DOHH2 (cell line): ENCODE measurements around the gene OTOP3.

Experiments
- H3F3A ChIP-seq: fragments of 200-600 bp; sonication (generic), shearing (Covaris generic); 2 replicates; pipeline ENCODE4 v1.6.0; 2016; ENCODE audit warnings: antibody characterized with exemption, mild to moderate bottlenecking; ENCODE audit not compliant: control insufficient read depth, insufficient read depth
- H3K27ac ChIP-seq: fragments of 200-600 bp; sonication (generic); 2 replicates; pipeline ENCODE4 v1.5.1; 2014; ENCODE audit warnings: low read depth, mild to moderate bottlenecking, low read length, moderate library complexity
- H3K27me3 ChIP-seq: fragments of 200-600 bp; sonication (generic); 2 replicates; pipeline ENCODE4 v1.6.1; 2014; ENCODE audit warnings: mild to moderate bottlenecking, low read length, mixed read lengths; ENCODE audit not compliant: control insufficient read depth
- H3K36me3 ChIP-seq: fragments of 200-600 bp; sonication (generic); 2 replicates; pipeline ENCODE4 v1.6.1; 2014; ENCODE audit warnings: mild to moderate bottlenecking, low read length, moderate library complexity, mixed read lengths; ENCODE audit not compliant: control insufficient read depth
- H3K4me1 ChIP-seq: fragments of 200-600 bp; sonication (generic); 2 replicates; pipeline ENCODE4 v1.6.1; 2014; ENCODE audit warnings: mild to moderate bottlenecking, low read length, mixed read lengths; ENCODE audit not compliant: control insufficient read depth
- H3K4me2 ChIP-seq: fragments of 200-600 bp; sonication (generic); 2 replicates; pipeline ENCODE4 v1.6.0; 2014; ENCODE audit warnings: mild to moderate bottlenecking, low read length, moderate library complexity
- H3K4me3 ChIP-seq: fragments of 200-600 bp; sonication (generic); 2 replicates; pipeline ENCODE4 v1.5.1; 2014; ENCODE audit warnings: mild to moderate bottlenecking, low read length, mixed read lengths
- H3K79me2 ChIP-seq: fragments of 200-600 bp; sonication (generic); 2 replicates; pipeline ENCODE4 v1.6.1; 2014; ENCODE audit warnings: mild to moderate bottlenecking, low read length, mixed read lengths; ENCODE audit not compliant: control insufficient read depth
- H3K9me2 ChIP-seq: fragments of 200-600 bp; sonication (generic); replicated peaks from 2 replicates; pipeline ENCODE4 v1.6.1; 2014; ENCODE audit warnings: mild to moderate bottlenecking, low read length, mixed read lengths; ENCODE audit not compliant: control insufficient read depth
- H3K9me3 ChIP-seq: fragments of 200-600 bp; sonication (generic); 2 replicates; pipeline ENCODE4 v1.6.1; 2014; ENCODE audit warnings: antibody characterized with exemption, low read length, mixed read lengths; ENCODE audit not compliant: control insufficient read depth, insufficient read depth
- H4K20me1 ChIP-seq: fragments of 200-600 bp; sonication (generic); 2 replicates; pipeline ENCODE4 v1.6.0; 2014; ENCODE audit warnings: low read depth, mild to moderate bottlenecking, antibody characterized with exemption, low read length, moderate library complexity; ENCODE audit not compliant: control insufficient read depth, insufficient read depth
- EZH2phosphoT487 ChIP-seq: fragments of 200-600 bp; sonication (generic); IDR thresholded peaks from 2 replicates; pipeline ENCODE4 v1.6.1; 2017; ENCODE audit warnings: borderline replicate concordance, mild to moderate bottlenecking, antibody characterized with exemption, low read length, moderate library complexity, mixed read lengths
- TF ChIP-seq, protein P1 (sequence below): fragments of 200-600 bp; sonication (generic); IDR thresholded peaks from one replicate; pipeline ENCODE4 v1.5.1; 2014; ENCODE audit warnings: antibody characterized with exemption, mild to moderate bottlenecking, low read depth, low read length; ENCODE audit not compliant: poor library complexity, severe bottlenecking

OTOP3 gene

DNA sequence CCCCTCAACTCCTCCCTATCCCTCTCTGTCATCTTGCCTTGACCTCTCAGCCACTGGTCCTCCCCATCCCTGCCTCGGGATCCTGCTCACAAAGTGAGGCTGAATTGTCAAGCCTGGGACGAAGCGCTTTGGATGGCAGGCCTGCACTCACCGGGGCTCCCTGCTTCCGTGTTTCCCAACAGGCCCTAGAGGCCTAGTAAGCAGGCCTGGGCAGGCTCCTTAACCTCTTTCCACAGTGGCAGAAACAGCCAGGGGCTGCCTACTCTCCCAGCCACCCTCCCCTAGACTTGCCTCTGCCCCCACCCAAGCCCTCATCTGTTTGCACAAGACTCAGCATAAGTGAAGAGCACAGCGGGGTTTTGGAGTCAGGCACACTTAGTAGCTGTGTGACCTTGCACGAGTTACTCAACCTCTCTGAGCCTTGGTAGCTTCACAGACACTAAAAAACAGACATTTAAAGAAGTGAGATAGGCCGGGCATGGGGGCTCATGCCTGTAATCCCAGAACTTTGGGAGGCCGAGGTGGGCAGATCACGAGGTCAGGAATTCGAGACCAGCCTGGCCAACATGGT is 37.2 kb upstream of the OTOP3 start:
- no peaks in the 10 kb centered on the region for H3K4me1 ChIP-seq
- no peak overlapping the region for H3K27ac ChIP-seq
- H4K20me1 ChIP-seq: no peaks in the 10 kb centered on the region
- no peak overlapping the region for H3K4me2 ChIP-seq
- H3K36me3 ChIP-seq: no peaks in the 10 kb centered on the region
- TF ChIP-seq, protein P1, sequence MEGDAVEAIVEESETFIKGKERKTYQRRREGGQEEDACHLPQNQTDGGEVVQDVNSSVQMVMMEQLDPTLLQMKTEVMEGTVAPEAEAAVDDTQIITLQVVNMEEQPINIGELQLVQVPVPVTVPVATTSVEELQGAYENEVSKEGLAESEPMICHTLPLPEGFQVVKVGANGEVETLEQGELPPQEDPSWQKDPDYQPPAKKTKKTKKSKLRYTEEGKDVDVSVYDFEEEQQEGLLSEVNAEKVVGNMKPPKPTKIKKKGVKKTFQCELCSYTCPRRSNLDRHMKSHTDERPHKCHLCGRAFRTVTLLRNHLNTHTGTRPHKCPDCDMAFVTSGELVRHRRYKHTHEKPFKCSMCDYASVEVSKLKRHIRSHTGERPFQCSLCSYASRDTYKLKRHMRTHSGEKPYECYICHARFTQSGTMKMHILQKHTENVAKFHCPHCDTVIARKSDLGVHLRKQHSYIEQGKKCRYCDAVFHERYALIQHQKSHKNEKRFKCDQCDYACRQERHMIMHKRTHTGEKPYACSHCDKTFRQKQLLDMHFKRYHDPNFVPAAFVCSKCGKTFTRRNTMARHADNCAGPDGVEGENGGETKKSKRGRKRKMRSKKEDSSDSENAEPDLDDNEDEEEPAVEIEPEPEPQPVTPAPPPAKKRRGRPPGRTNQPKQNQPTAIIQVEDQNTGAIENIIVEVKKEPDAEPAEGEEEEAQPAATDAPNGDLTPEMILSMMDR: no peak
- no peak for TF ChIP-seq EZH2phosphoT487
- peaks cover 4% of the 10 kb centered on the region; the same call in 1 of the 2 replicates for H3K27me3 ChIP-seq
- H3K79me2 ChIP-seq: no peaks in the 10 kb centered on the region
- no peak overlapping the region for H3K4me3 ChIP-seq
- no peaks in the 10 kb centered on the region for H3K9me2 ChIP-seq
- H3K9me3 ChIP-seq: no peaks in the 10 kb centered on the region
- H3F3A ChIP-seq: no peaks in the 10 kb centered on the region

DNA sequence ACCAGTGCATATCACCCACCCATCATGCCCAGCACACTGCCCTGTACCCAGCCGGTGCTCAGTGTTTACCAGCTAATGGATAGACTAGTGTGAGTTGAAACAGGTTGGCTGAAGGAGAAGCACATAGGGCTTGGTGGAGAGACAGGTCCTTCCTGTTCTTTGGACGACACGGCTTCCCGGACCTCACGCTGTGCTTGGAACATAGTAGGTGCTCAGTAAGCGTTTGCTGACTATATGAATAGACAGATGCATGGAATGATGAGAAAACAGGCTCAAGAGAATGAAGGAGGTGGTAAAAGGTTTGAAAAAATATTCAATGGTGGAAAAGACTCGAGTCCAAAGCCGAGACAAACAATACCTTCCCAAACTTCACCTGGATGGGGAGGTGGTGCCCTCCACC is 35.5 kb upstream of the OTOP3 start:
- no peaks in the 10 kb centered on the region for H4K20me1 ChIP-seq
- no peaks in the 10 kb centered on the region for H3K79me2 ChIP-seq
- TF ChIP-seq EZH2phosphoT487: no peak
- TF ChIP-seq, protein P1: no peak
- no peak overlapping the region for H3K4me2 ChIP-seq
- H3K27me3 ChIP-seq: peaks cover 4% of the 10 kb centered on the region; the same call in 1 of the 2 replicates
- H3K9me2 ChIP-seq: no peaks in the 10 kb centered on the region
- no peaks in the 10 kb centered on the region for H3K36me3 ChIP-seq
- no peak overlapping the region for H3K4me3 ChIP-seq
- H3K27ac ChIP-seq: no peak overlapping the region
- no peaks in the 10 kb centered on the region for H3K4me1 ChIP-seq
- no peaks in the 10 kb centered on the region for H3K9me3 ChIP-seq
- H3F3A ChIP-seq: no peaks in the 10 kb centered on the region

DNA sequence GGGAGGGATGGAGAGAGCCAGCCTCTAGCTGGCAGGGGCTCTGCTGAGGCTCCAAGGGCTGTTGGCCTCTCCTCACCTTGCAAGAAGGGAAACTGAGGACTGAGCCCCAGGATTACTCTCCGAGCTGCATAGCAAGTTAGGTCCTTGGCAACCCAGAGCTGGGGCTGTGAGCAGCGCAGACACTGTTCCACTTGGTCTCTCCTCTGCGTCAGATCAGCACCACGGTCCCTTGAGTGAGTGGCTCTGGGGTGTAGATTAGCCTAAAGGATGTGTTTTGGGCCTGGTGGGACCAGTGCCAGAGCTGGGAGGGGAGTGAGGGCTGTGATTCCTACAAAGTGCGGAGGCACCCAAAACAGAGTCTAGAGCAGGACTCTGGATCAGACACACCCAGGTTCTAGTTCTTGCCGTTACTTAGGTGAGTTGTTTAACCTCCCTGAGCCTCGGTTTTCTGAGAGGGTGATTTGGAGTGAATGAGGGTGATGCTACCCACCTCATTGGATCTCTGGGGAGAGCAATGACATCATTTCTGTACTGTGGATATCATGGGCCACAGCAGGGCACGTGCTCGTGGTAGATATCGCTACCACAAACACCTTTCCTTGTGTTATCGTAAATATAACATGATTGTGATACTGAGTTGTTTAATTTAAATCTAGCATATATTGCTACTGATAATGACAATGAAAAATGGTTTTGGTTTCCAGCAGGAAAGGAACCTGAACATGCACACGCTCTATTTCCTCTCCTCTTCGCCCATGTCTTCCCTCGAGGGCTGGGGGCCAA is 34.2 kb upstream of the OTOP3 start:
- Histone ChIP-seq H3K27ac (no peak overlapping the region), H3K27me3 (peaks cover 4% of the 10 kb centered on the region; the same call in 1 of the 2 replicates), H3K4me1 (no peaks in the 10 kb centered on the region), H3K36me3 (no peaks in the 10 kb centered on the region), H3K9me3 (no peaks in the 10 kb centered on the region), H3K4me2 (no peak overlapping the region), H3K9me2 (no peaks in the 10 kb centered on the region), H4K20me1 (no peaks in the 10 kb centered on the region), H3F3A (no peaks in the 10 kb centered on the region), H3K4me3 (no peak overlapping the region), H3K79me2 (no peaks in the 10 kb centered on the region)
- TF ChIP-seq, protein P1: no peak
- TF ChIP-seq EZH2phosphoT487: no peak
